22Rv1 (cell line): ENCODE measurements around the gene HAGH.
A peak's percentile ranks its signal among the peaks of the same experiment; 100 is the strongest.

Experiments
- H3K27ac ChIP-seq: fragments of 450-650 bp; 2 replicates; pipeline ENCODE4 v1.5.1; 2017
- ZFX ChIP-seq: fragments of 450-650 bp; IDR thresholded peaks from 2 replicates; pipeline ENCODE4 v1.6.1; 2017; ENCODE audit warnings: antibody characterized with exemption, borderline replicate concordance
- TF ChIP-seq, protein P1 (sequence below): fragments of 450-650 bp; IDR thresholded peaks from 2 replicates; pipeline ENCODE4 v1.5.1; 2017; ENCODE audit warnings: mild to moderate bottlenecking

The HAGH gene

DNA sequence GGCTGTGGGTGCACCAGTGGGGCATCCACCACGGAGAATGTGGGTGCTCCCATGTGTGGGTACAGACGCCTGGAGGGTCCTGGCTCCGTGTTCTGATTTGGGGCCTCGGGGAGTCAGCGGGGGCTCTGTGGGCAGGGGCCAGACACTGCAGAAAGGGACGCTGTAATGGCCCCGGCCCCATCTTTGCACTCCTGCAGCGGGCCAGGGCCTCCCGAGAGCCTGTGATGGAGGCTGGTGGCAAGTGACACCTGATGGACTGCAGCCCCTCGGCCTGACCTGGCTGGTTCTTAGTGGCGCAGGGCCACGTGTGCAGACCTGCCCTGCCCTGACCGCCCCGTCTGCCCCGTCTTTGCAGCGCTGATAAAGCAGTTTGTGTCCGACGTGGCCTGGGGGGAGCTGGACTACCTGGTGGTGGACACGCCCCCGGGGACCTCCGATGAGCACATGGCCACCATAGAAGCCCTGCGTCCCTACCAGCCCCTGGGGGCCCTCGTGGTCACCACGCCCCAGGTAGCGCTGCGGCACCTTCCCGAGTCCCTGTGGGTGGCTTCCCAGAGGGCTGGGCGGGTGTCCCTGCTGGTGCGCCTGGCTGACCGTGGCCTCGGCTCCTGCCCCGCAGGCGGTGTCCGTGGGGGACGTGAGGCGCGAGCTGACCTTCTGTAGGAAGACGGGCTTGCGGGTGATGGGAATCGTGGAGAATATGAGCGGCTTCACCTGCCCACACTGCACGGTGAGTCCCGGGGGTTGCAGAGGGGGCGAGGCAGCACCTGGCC lies 39.1 kb downstream of the HAGH start:
- TF ChIP-seq, protein P1, sequence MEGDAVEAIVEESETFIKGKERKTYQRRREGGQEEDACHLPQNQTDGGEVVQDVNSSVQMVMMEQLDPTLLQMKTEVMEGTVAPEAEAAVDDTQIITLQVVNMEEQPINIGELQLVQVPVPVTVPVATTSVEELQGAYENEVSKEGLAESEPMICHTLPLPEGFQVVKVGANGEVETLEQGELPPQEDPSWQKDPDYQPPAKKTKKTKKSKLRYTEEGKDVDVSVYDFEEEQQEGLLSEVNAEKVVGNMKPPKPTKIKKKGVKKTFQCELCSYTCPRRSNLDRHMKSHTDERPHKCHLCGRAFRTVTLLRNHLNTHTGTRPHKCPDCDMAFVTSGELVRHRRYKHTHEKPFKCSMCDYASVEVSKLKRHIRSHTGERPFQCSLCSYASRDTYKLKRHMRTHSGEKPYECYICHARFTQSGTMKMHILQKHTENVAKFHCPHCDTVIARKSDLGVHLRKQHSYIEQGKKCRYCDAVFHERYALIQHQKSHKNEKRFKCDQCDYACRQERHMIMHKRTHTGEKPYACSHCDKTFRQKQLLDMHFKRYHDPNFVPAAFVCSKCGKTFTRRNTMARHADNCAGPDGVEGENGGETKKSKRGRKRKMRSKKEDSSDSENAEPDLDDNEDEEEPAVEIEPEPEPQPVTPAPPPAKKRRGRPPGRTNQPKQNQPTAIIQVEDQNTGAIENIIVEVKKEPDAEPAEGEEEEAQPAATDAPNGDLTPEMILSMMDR = no peak
- TF ChIP-seq ZFX = no peak

GRCh38 chr16:1787056-1787321 lies 39.6 kb downstream of the HAGH start:
- TF ChIP-seq ZFX = no peak
- TF ChIP-seq, protein P1 = no peak
- H3K27ac ChIP-seq = no peak overlapping the region

More for the DNA sequence above, 39.1 kb downstream of the HAGH start:
- H3K27ac ChIP-seq = no peak overlapping the region

DNA sequence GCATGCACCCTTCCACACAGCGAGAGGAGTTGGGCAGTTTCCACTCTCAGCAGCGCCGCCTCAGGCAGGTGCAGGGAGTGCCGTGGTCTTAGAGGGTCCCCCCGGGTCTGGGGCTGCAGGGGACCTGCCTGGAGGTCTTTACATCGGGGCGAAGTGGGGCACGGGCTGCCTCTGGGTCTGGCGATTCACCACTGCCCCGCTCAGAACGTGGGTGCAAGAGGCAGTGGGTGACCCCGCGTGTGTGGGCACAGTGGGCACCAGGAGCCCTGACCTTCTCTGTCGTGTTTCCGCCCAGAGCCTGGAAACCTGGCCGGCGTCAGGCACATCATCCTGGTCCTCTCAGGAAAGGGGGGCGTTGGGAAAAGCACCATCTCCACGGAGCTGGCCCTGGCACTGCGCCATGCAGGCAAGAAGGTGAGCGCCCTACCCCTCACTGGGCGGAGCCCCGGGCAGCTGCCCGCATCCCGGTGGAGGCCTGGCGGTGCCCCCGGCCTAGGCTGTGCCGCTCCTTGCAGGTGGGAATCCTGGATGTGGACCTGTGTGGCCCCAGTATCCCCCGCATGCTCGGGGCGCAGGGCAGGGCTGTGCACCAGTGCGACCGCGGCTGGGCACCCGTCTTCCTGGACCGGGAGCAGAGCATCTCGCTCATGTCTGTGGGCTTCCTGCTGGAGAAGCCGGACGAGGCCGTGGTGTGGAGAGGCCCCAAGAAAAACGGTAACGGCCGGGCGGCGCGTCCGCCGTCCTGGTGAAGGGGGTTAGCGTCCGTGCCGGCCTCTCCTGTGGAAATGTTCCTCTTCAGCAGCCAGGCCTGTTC lies 40.2 kb downstream of the HAGH start:
- TF ChIP-seq, protein P1 = 0 out of 2 replicates have a peak, but pooled peaks have one; percentile 9
- TF ChIP-seq ZFX = no peak
- no peak overlapping the region for H3K27ac ChIP-seq

DNA sequence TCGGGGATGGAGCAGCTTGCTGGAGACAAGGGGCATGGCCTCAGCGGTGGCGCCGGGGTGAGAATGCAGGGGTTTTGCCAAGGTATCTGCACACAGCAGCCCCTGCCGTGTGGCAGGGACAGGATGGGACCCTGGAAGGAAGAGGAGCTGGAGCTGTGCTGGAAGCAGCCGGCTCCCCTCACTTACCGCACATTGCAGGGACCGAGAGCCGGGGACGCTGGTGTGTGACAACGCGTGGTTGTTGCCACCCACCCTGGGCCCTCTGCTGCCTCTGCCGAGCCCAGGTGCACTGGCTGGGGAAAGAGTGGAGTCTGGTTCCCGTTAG lies 40.8 kb downstream of the HAGH start:
- H3K27ac ChIP-seq = no peak overlapping the region
- TF ChIP-seq ZFX = no peak
- TF ChIP-seq, protein P1 = no peak

DNA sequence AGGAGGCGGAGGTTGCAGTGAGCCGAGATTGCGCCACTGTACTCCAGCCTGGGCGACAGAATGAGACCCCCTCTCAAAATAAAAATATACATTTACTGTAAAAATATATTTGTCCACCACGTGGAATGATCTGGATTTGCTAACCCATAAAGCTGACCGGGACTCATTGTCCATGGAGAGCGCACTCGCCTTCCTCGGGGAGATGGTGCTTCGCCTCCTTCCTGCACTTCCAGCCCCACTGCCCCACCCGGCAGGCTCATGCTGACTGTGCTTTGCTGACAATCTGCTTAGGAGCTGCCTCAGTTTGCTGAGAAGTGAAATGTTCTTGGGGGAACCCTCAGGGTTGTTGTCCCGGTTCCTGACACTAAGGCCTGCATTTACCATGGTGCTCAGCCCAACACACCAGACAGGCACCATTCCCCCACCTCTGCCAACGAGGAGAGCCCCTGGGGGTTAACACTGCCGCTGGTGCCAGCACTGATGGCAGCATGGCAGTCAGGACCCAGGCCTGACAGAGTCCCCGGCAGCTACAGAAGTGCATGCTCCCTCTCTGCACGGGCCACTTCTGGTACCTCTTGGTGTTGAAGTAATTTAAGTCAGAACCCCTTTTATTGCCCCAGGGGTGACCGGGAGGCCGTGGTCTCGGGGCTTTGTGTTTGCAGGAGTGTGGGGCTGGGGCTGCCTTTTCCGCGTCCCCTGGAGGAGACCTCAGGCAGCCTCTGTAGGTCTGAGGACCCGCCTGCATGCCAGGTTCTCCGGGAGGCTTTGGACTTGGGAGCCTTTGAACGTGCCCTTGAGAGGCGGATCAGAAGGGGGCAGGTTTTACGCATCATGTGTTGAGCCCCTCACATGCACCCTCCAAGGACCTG lies 41.4 kb downstream of the HAGH start:
- TF ChIP-seq ZFX = no peak
- TF ChIP-seq, protein P1 = no peak
- no peak overlapping the region for H3K27ac ChIP-seq

DNA sequence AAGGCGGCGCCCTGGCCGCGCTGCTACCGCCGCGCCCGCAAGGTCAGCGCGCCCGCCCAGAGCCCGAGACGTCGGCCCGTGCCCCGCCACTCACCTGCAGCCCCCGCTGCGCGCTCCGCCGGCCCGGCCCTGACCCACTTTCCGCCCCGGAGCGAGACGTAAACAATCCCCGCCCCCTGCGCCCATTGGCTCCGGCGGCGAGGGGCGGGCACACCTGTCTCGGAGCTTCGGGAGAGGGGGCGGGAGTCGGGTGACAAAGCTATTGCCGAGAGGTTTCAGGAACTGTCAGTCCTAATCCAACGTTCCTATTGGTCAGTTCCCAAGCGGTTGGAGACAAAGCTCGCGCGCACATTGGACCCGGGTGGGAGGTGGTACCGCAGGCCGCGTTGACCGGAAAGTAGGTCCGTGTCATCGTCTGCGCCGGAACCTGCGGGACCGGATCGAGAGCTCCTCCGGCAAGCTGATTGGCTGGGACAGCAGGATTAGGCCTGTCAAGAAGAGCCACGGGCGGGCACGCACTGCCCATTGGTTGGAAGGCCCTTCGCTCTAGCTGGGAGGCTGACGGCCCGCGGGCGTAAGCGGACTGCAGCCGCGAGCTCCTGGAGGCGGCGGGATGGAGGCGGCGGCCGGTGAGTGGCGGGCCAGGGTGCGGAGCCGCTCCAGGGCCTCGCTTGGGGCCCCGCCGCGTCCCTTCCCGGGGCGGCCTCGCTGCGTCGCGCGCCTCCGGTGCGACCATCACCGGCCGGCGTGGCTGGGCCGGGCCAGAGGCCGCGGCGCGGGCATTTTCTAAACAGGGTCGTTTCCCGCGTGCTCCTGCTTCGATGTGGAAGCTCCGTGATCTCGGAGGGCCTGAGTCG lies 44.0 kb downstream of the HAGH start, which contains the start of the genes NUBP2 and SPSB3:
NUBP2 (plus strand) TSS at position 553 of the 857 bp plus-strand sequence; CDS start at position 614, 61 bp downstream.
SPSB3 (minus strand) TSS at position 164 of the 857 bp plus-strand sequence. CDS start 1,088 bp downstream, outside the sequence.
- TF ChIP-seq, protein P1 = no peak
- no peak for TF ChIP-seq ZFX
- H3K27ac ChIP-seq = peak within 1 kb of the TSS; percentile 93
